Activated naive CD4-positive, alpha-beta T cell treated with anti-CD3 and anti-CD28 coated beads, Interleukin-2, amount 50 U/mL, for 24 hours (primary cell): ENCODE results near the gene KCTD19.

Experiments
- H3K27ac Mint-ChIP-seq: one replicate; pipeline ENCODE4 v1.8.0; 2021; ENCODE audit warnings: mild to moderate bottlenecking, mixed read lengths
- H3K27me3 Mint-ChIP-seq: one replicate; pipeline ENCODE4 v1.8.0; 2021; ENCODE audit warnings: mixed read lengths
- H3K36me3 Mint-ChIP-seq: one replicate; pipeline ENCODE4 v1.8.0; 2021; ENCODE audit warnings: mixed read lengths
- H3K4me1 Mint-ChIP-seq: one replicate; pipeline ENCODE4 v1.8.0; 2021; ENCODE audit warnings: mixed read lengths
- H3K4me3 Mint-ChIP-seq: one replicate; pipeline ENCODE4 v1.8.0; 2021; ENCODE audit warnings: mild to moderate bottlenecking, mixed read lengths
- H3K9me3 Mint-ChIP-seq: one replicate; pipeline ENCODE4 v1.8.0; 2021; ENCODE audit warnings: mixed read lengths

The KCTD19 gene

DNA sequence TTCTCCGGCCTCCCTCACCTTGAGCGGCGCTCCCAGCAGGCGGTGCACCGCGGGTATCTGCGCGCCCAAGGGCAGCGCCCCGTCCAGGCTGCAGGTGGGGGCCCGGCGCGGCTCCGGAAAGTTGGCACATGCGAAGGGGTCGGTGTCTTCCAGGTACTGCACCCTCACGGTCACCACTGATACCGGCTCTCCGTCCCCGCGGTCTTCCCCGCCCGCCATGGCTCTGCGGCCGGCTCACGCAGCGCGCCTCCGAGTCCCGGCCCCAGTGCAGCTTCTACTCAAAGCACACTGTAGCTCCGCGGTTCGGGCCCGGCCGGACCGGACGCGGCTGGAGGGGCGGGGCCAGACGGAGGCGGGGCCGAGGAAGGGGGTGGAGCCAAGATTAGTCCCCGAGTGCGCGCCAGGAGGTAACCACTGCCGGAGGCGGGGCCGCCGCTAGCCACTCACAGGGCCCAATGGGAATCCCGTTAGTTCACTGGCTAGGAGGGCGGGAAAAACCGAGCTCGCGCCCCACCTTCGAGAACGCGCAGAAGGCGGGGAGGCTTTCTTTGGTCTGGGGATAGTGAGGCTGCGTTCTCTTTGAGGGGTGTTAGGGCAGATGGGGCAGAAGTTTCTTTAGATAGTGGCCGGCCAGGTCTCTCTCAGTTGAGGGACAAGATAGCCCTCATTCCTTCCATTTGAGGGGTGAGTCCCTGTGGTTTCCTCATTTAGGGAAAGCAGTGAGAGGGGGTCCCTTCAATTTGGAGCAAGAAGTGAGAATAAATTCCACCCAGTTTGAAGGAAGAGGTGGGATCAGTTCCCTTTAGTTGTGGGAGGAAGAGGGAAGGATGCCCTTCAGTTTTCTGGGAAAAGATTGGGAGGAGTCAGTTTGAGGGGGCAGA lies 79.1 kb downstream of the KCTD19 start, which contains the start of gene FHOD1:
FHOD1 (minus strand) TSS at position 290 of the 881 bp plus-strand sequence; CDS start at position 219, 71 bp downstream.
- Mint-ChIP-seq H3K27ac (peak within 1 kb of the TSS; percentile 93), H3K36me3 (no peaks in the 10 kb centered on the region), H3K4me1 (peaks cover 49% of the 10 kb centered on the region), H3K4me3 (peak within 1 kb of the TSS; percentile 93), H3K9me3 (no peaks in the 10 kb centered on the region), H3K27me3 (no peaks in the 10 kb centered on the region)

DNA sequence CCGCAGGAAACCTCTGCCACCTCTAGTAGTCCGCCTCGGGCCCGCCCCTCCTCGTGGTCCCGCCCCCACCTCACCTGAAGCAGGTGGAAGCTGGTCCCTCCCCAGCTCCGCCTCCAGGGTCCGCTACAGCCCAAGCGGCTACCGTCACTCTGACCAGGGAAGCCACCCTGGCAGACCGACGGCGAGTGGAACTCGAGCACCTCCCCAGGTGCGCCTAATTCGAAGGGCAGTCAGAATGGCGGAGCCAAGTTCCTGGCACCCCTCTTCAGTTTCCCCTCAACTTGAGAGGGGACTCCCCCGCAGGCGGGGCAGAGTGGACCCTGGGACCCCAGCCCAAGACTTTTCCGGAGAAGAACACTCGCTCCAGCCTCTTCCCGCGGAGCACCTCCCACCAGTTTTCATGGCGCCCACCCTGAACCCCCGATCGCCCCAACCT lies 79.8 kb downstream of the KCTD19 start:
- no peaks in the 10 kb centered on the region for H3K36me3 Mint-ChIP-seq
- H3K9me3 Mint-ChIP-seq: no peaks in the 10 kb centered on the region
- no peak overlapping the region for H3K27ac Mint-ChIP-seq
- H3K27me3 Mint-ChIP-seq: no peaks in the 10 kb centered on the region
- H3K4me1 Mint-ChIP-seq: peaks cover 50% of the 10 kb centered on the region
- peak overlapping the region; percentile 93 for H3K4me3 Mint-ChIP-seq

GRCh38 chr16:67246081-67246755 lies 80.3 kb downstream of the KCTD19 start:
- H3K9me3 Mint-ChIP-seq: no peaks in the 10 kb centered on the region
- no peak overlapping the region for H3K27ac Mint-ChIP-seq
- no peaks in the 10 kb centered on the region for H3K27me3 Mint-ChIP-seq
- H3K4me1 Mint-ChIP-seq: peaks cover 54% of the 10 kb centered on the region
- H3K4me3 Mint-ChIP-seq: peak overlapping the region; percentile 93
- no peaks in the 10 kb centered on the region for H3K36me3 Mint-ChIP-seq

DNA sequence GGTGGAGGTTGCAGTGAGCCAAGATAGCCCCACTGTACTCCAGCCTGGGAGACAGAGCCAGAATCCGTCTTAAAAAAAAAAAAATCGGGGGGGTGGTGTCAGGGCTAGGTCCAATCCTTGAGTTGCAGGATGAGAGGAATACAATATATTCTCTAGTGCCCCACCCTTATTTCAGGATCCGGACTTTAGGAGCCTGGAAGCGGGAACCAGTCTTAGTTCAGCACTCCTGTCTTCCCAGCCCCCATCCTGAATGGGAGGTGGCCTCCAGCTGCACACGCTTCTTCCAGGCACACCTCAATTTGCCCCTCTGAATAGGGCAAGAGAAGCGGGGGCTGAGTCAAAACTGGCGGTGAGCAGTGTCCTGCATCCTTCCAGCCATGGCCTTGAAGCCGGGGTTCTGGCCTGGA lies 80.9 kb downstream of the KCTD19 start:
- Mint-ChIP-seq H3K27ac (no peak overlapping the region), H3K4me3 (peak overlapping the region; percentile 86), H3K9me3 (no peaks in the 10 kb centered on the region), H3K36me3 (no peaks in the 10 kb centered on the region), H3K27me3 (no peaks in the 10 kb centered on the region), H3K4me1 (peaks cover 55% of the 10 kb centered on the region)

DNA sequence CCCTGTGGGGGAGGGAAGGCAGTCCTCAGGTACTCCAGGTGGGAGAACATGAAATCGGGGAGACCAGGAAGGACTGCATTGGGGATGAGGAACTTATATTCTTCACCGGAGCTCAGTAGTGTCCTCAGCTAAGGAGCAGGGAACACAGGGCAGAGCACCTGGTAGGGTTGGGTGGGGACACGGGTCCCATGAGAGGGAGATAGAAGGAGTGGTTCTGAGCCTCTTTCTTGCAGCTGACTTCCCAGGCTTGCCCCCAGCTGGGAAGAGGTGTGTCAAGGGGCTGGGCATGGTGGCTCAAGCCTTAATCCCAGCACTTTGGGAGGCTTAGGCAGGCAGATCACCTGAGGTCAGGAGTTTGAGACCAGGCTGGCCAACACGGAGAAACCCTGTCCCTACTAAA lies 81.4 kb downstream of the KCTD19 start:
- Mint-ChIP-seq H3K27ac (no peak overlapping the region), H3K9me3 (no peaks in the 10 kb centered on the region), H3K4me1 (peaks cover 57% of the 10 kb centered on the region), H3K4me3 (peak overlapping the region; percentile 86), H3K27me3 (no peaks in the 10 kb centered on the region), H3K36me3 (no peaks in the 10 kb centered on the region)

- Mint-ChIP-seq H3K4me1 (peaks cover 51% of the 10 kb centered on the region), H3K27me3 (no peaks in the 10 kb centered on the region), H3K36me3 (no peaks in the 10 kb centered on the region), H3K4me3 (peak overlapping the region; percentile 86), H3K9me3 (no peaks in the 10 kb centered on the region), H3K27ac (peak overlapping the region; percentile 98)
Observed at GRCh38 chr16:67244387-67245185, 82.0 kb downstream of the KCTD19 start.

GRCh38 chr16:67243481-67243880 lies 83.1 kb downstream of the KCTD19 start:
- Mint-ChIP-seq H3K27ac (peak overlapping the region; percentile 98), H3K36me3 (no peaks in the 10 kb centered on the region), H3K27me3 (no peaks in the 10 kb centered on the region), H3K9me3 (no peaks in the 10 kb centered on the region), H3K4me1 (peaks cover 46% of the 10 kb centered on the region), H3K4me3 (no peak overlapping the region)

DNA sequence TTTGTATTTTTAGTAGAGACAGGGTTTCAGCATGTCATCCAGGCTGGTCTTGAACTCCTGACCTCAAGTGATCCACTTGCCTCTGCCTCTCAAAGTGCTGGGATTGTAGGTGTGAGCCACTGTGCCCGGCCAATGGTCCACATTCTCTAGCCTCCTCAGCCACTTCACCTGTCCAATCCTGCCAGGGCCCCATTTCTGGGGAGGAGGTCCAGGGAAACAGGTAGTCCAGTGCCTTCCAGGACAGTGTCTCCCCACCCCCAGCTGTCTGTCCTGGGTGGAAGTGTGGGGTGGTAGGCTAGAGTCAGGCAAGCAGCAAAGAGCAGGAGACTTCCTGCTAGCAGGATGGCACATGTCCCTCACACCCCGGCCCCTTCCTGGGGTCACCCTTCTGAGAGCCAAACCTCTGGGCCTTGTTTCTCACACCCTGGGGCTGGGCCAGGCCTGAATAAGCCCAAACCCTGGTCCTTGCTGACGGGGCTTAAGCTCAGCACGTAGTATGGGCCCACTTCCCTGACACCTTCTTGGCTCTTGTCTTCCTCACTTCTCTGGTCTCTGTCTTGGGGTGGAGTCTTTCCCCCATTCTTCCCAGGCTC lies 84.3 kb downstream of the KCTD19 start:
- no peaks in the 10 kb centered on the region for H3K36me3 Mint-ChIP-seq
- H3K27me3 Mint-ChIP-seq: no peaks in the 10 kb centered on the region
- H3K4me3 Mint-ChIP-seq: no peak overlapping the region
- H3K4me1 Mint-ChIP-seq: peaks cover 36% of the 10 kb centered on the region
- H3K27ac Mint-ChIP-seq: peak overlapping the region; percentile 80
- H3K9me3 Mint-ChIP-seq: no peaks in the 10 kb centered on the region

GRCh38 chr16:67241008-67241900 lies 85.3 kb downstream of the KCTD19 start:
- Mint-ChIP-seq H3K36me3 (peaks cover 2% of the 10 kb centered on the region), H3K4me3 (no peak overlapping the region), H3K9me3 (no peaks in the 10 kb centered on the region), H3K27me3 (no peaks in the 10 kb centered on the region), H3K27ac (peak overlapping the region; percentile 90), H3K4me1 (peaks cover 37% of the 10 kb centered on the region)

GRCh38 chr16:67240506-67240905 lies 86.0 kb downstream of the KCTD19 start:
- Mint-ChIP-seq H3K27me3 (no peaks in the 10 kb centered on the region), H3K27ac (no peak overlapping the region), H3K36me3 (peaks cover 6% of the 10 kb centered on the region), H3K4me3 (no peak overlapping the region), H3K4me1 (peaks cover 40% of the 10 kb centered on the region), H3K9me3 (no peaks in the 10 kb centered on the region)
